Naive thymus-derived CD4-positive, alpha-beta T cell (primary cell): Measurements from ENCODE around the gene THBD. TPM values are rescaled to one million over a fixed set of nuclear protein-coding genes. Genes with fewer than 3 reads are reported as not detected.

Experiments used
- ATAC-seq: fragments of 150-1000 bp; cut with Tn5 transposase; 2 replicates; pipeline ENCODE4 v1.10.0; 2021; ENCODE audit warnings: mild to moderate bottlenecking, moderate library complexity
- CTCF ChIA-PET: fragments of 350-600 bp; sonication (Branson Sonifier 250); formaldehyde crosslinking; loops from one replicate; lab custom pipeline; 2021; ENCODE audit warnings: antibody characterized with exemption; lab: Charles Lee
- POLR2A ChIA-PET: fragments of 350-600 bp; sonication (Branson Sonifier 250); formaldehyde crosslinking; loops from one replicate; lab custom pipeline; 2021; ENCODE audit warnings: antibody characterized with exemption, inconsistent platforms; lab: Charles Lee
- DNase-seq, 9 donors: peaks; one replicate each; pipeline versions ENCODE4 v3.0.0 to v3.0.0-alpha.2; 2020 to 2022; ENCODE audit warnings: mixed read lengths in 1 of 9
- H3K27ac ChIP-seq: one replicate; pipeline ENCODE4 v1.7.0; 2013; ENCODE audit warnings: mild to moderate bottlenecking, low read depth, low read length, moderate library complexity
- H3K27me3 ChIP-seq, 2 donors: one replicate each; pipeline ENCODE4 v1.7.0; 2013; ENCODE audit warnings: low read length in 2 of 2, mild to moderate bottlenecking in 2 of 2, moderate library complexity in 2 of 2; ENCODE audit not compliant: control insufficient read depth in 2 of 2, insufficient read depth in 2 of 2
- H3K36me3 ChIP-seq, 3 experiments: 1 replicate in 2 of 3; 2 replicates in 1 of 3; pipeline ENCODE4 v1.7.0; 2013; ENCODE audit warnings: low read length in 3 of 3, mild to moderate bottlenecking in 3 of 3, moderate library complexity in 1 of 3; ENCODE audit not compliant: insufficient read depth in 3 of 3, control insufficient read depth in 2 of 3
- H3K4me1 ChIP-seq, 2 donors: one replicate each; pipeline ENCODE4 v1.7.0; 2013; ENCODE audit warnings: low read length in 2 of 2, mild to moderate bottlenecking in 2 of 2, moderate library complexity in 1 of 2; ENCODE audit not compliant: control insufficient read depth in 2 of 2, insufficient read depth in 2 of 2
- H3K4me3 ChIP-seq: 2 replicates; pipeline ENCODE4 v1.7.0; 2013; ENCODE audit warnings: mild to moderate bottlenecking, low read length
- H3K9me3 ChIP-seq, 3 experiments: 1 replicate in 2 of 3; 2 replicates in 1 of 3; pipeline ENCODE4 v1.7.0; 2013; ENCODE audit warnings: low read length in 3 of 3; ENCODE audit not compliant: control insufficient read depth in 2 of 3
- H3K27ac Mint-ChIP-seq, 9 donors: one replicate each; pipeline ENCODE4 v1.8.0; 2020 to 2022; ENCODE audit warnings: mixed read lengths in 9 of 9, mild to moderate bottlenecking in 8 of 9, moderate library complexity in 5 of 9, inconsistent platforms in 2 of 9
- H3K27me3 Mint-ChIP-seq, 5 donors: one replicate each; pipeline ENCODE4 v1.8.0; 2021 to 2022; ENCODE audit warnings: mixed read lengths in 5 of 5, mild to moderate bottlenecking in 1 of 5
- H3K36me3 Mint-ChIP-seq, 5 donors: one replicate each; pipeline ENCODE4 v1.8.0; 2020 to 2022; ENCODE audit warnings: mixed read lengths in 5 of 5, mild to moderate bottlenecking in 3 of 5, inconsistent platforms in 1 of 5
- H3K4me1 Mint-ChIP-seq, 7 donors: one replicate each; pipeline ENCODE4 v1.8.0; 2020 to 2022; ENCODE audit warnings: mixed read lengths in 7 of 7, mild to moderate bottlenecking in 3 of 7, inconsistent platforms in 1 of 7
- H3K4me3 Mint-ChIP-seq, 10 donors: one replicate each; pipeline ENCODE4 v1.8.0; 2020 to 2022; ENCODE audit warnings: mild to moderate bottlenecking in 10 of 10, mixed read lengths in 10 of 10, moderate library complexity in 6 of 10, inconsistent platforms in 2 of 10
- H3K9me3 Mint-ChIP-seq, 11 donors: one replicate each; pipeline ENCODE4 v1.8.0; 2020 to 2022; ENCODE audit warnings: mixed read lengths in 11 of 11, mild to moderate bottlenecking in 4 of 11, inconsistent platforms in 1 of 11, moderate library complexity in 1 of 11
- intact Hi-C, 2 donors: fragments of 100-400 bp; cut with micrococcal nuclease; formaldehyde crosslinking; loops; one replicate each; pipeline ENCODE4 v1.15.1; 2023
- polyA plus RNA-seq, 2 donors: library from polyadenylated mRNA; unstranded; fragments of 300-500 nt; fragmentation: Illumina TruSeq; gene quantifications; one replicate each; pipeline ENCODE4 v1.2.3, GENCODE V29; 2021
- total RNA-seq, 6 experiments: library from RNA in 5 of 6; stranded (reverse) in 5 of 6; gene quantifications; 1 replicate in 5 of 6; 2 replicates in 1 of 6; pipeline ENCODE4 v1.2.3 and lab custom pipeline; 2021 to 2026

THBD gene
- total and polyA plus RNA-seq, 7 experiments from 2014 or later: 0.54 to 14.6 (median 4.2) TPM; not detected in 3

GRCh38 chr20:23063168-23063567 lies 13.7 kb upstream of the THBD start:
- Mint-ChIP-seq H3K27me3 (peaks cover 0 to 19% (median 10%) of the 10 kb centered on the region in 5 donors), H3K4me1 (peaks cover 0 to 2% (median 0%) of the 10 kb centered on the region in 7 donors), H3K9me3 (peaks cover 0 to 1% (median 0%) of the 10 kb centered on the region in 11 donors), H3K4me3 (no peak overlapping the region), H3K27ac (no peak overlapping the region), H3K36me3 (no peaks in the 10 kb centered on the region)
- ChIA-PET CTCF (no interaction called here), POLR2A (no interaction called here)
- ATAC-seq: no peak
- Histone ChIP-seq H3K36me3 (no peaks in the 10 kb centered on the region), H3K4me1 (no peaks in the 10 kb centered on the region), H3K27me3 (no peaks in the 10 kb centered on the region), H3K4me3 (no peak overlapping the region), H3K27ac (no peak overlapping the region), H3K9me3 (no peaks in the 10 kb centered on the region)
- no peak for DNase-seq
- intact Hi-C loops: no loop called here

- Histone ChIP-seq H3K4me1 (no peaks in the 10 kb centered on the region), H3K36me3 (no peaks in the 10 kb centered on the region), H3K27me3 (no peaks in the 10 kb centered on the region), H3K27ac (no peak overlapping the region), H3K9me3 (no peaks in the 10 kb centered on the region), H3K4me3 (no peak overlapping the region)
- ATAC-seq (no peak), DNase-seq (no peak)
- H3K9me3 Mint-ChIP-seq: no peaks in the 10 kb centered on the region
- H3K4me3 Mint-ChIP-seq: no peak overlapping the region
- POLR2A ChIA-PET: no interaction called here
- intact Hi-C loops: no loop called here
- H3K27me3 Mint-ChIP-seq: peaks cover under 1 to 19% (median 10%) of the 10 kb centered on the region in 5 donors
- CTCF ChIA-PET: no interaction called here
- H3K36me3 Mint-ChIP-seq: no peaks in the 10 kb centered on the region
- H3K27ac Mint-ChIP-seq: no peak overlapping the region
- H3K4me1 Mint-ChIP-seq: peaks cover 0 to 2% (median 0%) of the 10 kb centered on the region in 7 donors
Observed at GRCh38 chr20:23062632-23063031, 13.2 kb upstream of the THBD start.

DNA sequence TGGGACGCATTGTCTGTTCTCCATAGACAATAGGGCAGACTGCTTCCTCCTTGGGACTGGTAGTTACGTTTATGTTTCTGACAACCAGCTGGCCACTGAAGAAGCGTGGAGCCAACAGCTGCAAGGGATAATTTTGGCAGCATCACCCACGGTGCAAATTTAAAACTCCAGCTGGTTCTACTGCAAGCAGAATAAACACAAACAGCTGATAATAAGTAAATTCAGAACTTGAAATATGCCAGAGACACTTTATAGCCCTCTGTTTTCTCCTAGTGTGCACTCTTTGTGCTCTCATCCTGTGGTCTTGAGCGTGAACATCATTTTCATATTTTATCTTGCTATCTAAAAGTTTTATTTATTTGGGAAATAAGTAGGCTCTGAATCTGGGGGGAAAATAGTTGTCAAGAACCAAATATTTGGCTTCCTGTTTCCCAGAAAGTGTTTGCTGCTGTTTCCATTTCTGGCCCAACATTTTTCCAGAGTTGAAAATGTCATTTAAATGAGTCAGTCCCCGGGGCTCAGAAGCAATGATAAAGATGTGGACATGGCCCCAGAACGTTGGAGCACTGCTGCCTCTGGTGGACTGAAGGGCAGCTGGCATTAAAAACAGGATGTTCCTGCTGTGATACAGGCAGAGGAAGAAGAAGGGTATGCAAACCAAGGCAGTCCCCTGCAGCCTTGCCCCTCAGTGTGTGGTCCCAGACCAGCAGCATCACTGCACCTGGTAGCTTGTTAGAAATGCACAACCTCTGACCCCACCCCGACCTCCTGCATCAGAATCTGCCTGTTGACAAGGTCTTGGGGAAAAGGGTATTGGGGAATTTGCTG lies 12.5 kb upstream of the THBD start:
- intact Hi-C loops: no loop called here
- Mint-ChIP-seq H3K27me3 (peaks cover 4 to 23% (median 10%) of the 10 kb centered on the region in 5 donors), H3K4me1 (peaks cover 0 to 2% (median 0%) of the 10 kb centered on the region in 7 donors), H3K4me3 (no peak overlapping the region), H3K27ac (no peak overlapping the region), H3K9me3 (no peaks in the 10 kb centered on the region), H3K36me3 (no peaks in the 10 kb centered on the region)
- Histone ChIP-seq H3K4me3 (no peak overlapping the region), H3K4me1 (no peaks in the 10 kb centered on the region), H3K27ac (no peak overlapping the region), H3K36me3 (no peaks in the 10 kb centered on the region), H3K9me3 (no peaks in the 10 kb centered on the region), H3K27me3 (no peaks in the 10 kb centered on the region)
- DNase-seq (no peak), ATAC-seq (peak; percentile 49)
- ChIA-PET CTCF (no interaction called here), POLR2A (no interaction called here)

GRCh38 chr20:23061262-23061661 lies 11.8 kb upstream of the THBD start:
- no peak overlapping the region for H3K27ac ChIP-seq
- no peak for DNase-seq
- Mint-ChIP-seq H3K4me1 (peaks cover 0 to 2% (median 0%) of the 10 kb centered on the region in 7 donors), H3K36me3 (no peaks in the 10 kb centered on the region), H3K4me3 (no peak overlapping the region), H3K27ac (no peak overlapping the region), H3K27me3 (peaks cover 4 to 29% (median 10%) of the 10 kb centered on the region in 5 donors), H3K9me3 (peaks cover 0 to 7% (median 2%) of the 10 kb centered on the region in 11 donors)
- ChIA-PET CTCF (no interaction called here), POLR2A (no interaction called here)
- no peaks in the 10 kb centered on the region for H3K36me3 ChIP-seq
- H3K9me3 ChIP-seq: no peaks in the 10 kb centered on the region
- no peak overlapping the region for H3K4me3 ChIP-seq
- no peak for ATAC-seq
- no peaks in the 10 kb centered on the region for H3K4me1 ChIP-seq
- no peaks in the 10 kb centered on the region for H3K27me3 ChIP-seq
- intact Hi-C loops: no loop called here

DNA sequence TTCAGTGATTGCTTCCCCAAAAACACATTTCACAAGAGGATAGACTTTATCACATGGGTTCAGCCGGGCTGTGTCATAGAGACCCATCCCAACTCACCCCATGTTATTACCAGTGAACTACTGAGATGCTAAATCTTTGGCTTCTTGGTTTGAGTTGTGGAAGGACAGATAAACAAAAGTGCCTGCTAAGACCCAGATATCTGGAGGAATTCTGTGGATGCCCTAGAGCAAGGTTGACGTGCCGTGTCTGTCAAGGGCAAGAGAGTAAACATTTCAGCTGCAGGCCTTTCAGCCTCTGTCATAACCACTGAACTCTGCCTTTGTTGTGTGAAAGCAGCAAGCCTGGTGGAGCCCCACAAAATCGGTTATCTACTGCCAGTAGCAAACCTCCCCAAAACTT lies 11.2 kb upstream of the THBD start:
- Histone ChIP-seq H3K4me3 (no peak overlapping the region), H3K9me3 (no peaks in the 10 kb centered on the region), H3K36me3 (no peaks in the 10 kb centered on the region), H3K27ac (no peak overlapping the region), H3K4me1 (no peaks in the 10 kb centered on the region), H3K27me3 (no peaks in the 10 kb centered on the region)
- intact Hi-C loops: no loop called here
- Mint-ChIP-seq H3K4me1 (peaks cover 0 to 2% (median 0%) of the 10 kb centered on the region in 7 donors), H3K36me3 (no peaks in the 10 kb centered on the region), H3K27ac (no peak overlapping the region), H3K27me3 (peaks cover 4 to 34% (median 10%) of the 10 kb centered on the region in 5 donors), H3K9me3 (peaks cover 0 to 7% (median 2%) of the 10 kb centered on the region in 11 donors), H3K4me3 (no peak overlapping the region)
- ChIA-PET CTCF (no interaction called here), POLR2A (no interaction called here)
- DNase-seq: no peak
- no peak for ATAC-seq

- Mint-ChIP-seq H3K27ac (no peak overlapping the region), H3K4me1 (peaks cover 0 to 2% (median 0%) of the 10 kb centered on the region in 7 donors), H3K27me3 (peaks cover 4 to 35% (median 13%) of the 10 kb centered on the region in 5 donors), H3K36me3 (no peaks in the 10 kb centered on the region), H3K4me3 (no peak overlapping the region), H3K9me3 (peaks cover 0 to 7% (median 2%) of the 10 kb centered on the region in 11 donors)
- Histone ChIP-seq H3K27ac (no peak overlapping the region), H3K36me3 (no peaks in the 10 kb centered on the region), H3K4me1 (no peaks in the 10 kb centered on the region), H3K9me3 (no peaks in the 10 kb centered on the region), H3K4me3 (no peak overlapping the region), H3K27me3 (no peaks in the 10 kb centered on the region)
- ChIA-PET CTCF (no interaction called here), POLR2A (no interaction called here)
- intact Hi-C loops: loop anchor here in 1 of 2 donors (10.0 kb wide), 1 partner anchor 285 kb away; no protein-coding TSS in a partner anchor
- no peak for DNase-seq
- no peak for ATAC-seq
Observed at GRCh38 chr20:23059846-23060245, 10.4 kb upstream of the THBD start.
